HG03432 (cell line): ENCODE data around the gene PTPRN2.

Experiments used
- ATAC-seq: cut with Tn5 transposase; IDR thresholded peaks from one replicate; pipeline ENCODE4 v1.9.1; 2021; ENCODE audit warnings: mild to moderate bottlenecking, moderate library complexity; ENCODE audit not compliant: unreplicated experiment

PTPRN2 gene

GRCh38 chr7:157768198-157768597 lies 819.4 kb downstream of the PTPRN2 start:
- no peak for ATAC-seq

GRCh38 chr7:157767506-157768197 lies 820.0 kb downstream of the PTPRN2 start:
- no peak for ATAC-seq

GRCh38 chr7:157766098-157766497 lies 821.5 kb downstream of the PTPRN2 start:
- ATAC-seq: no peak

- no peak for ATAC-seq
Measured at GRCh38 chr7:157764946-157765537, 822.6 kb downstream of the PTPRN2 start.

- no peak for ATAC-seq
Measured at GRCh38 chr7:157764193-157764592, 823.4 kb downstream of the PTPRN2 start.

- ATAC-seq: no peak
Measured at GRCh38 chr7:157763279-157764000, 824.2 kb downstream of the PTPRN2 start.

GRCh38 chr7:157762824-157763223 lies 824.8 kb downstream of the PTPRN2 start:
- ATAC-seq: no peak

GRCh38 chr7:157760004-157760730 lies 827.5 kb downstream of the PTPRN2 start:
- ATAC-seq: no peak

DNA sequence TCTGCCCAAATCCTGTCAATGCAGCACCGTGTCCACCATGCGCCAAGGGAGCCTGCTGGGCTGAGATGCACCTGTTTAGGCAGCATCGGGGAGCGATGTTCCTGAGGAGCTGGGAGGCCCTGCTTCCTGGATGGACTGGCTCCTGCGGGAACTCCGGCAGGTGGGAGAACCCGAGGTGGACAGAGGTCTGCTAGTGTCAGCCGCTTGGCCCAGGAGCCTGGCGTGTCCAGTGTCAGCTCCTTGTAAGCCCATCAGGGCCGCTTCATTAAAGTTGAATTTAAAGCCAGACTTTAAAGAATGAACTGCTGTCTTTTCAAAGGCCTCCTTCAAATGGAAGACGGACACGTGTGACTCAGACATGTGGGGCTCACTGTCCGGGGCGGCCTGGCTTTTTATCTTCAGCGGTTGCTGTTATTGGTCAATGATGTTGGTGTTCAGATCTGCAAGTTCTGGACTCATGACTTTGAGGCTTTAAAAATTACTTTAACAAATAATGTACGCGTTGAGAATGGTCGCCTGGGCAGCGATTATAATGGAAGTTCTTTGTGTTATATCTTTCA lies 828.3 kb downstream of the PTPRN2 start:
- no peak for ATAC-seq

DNA sequence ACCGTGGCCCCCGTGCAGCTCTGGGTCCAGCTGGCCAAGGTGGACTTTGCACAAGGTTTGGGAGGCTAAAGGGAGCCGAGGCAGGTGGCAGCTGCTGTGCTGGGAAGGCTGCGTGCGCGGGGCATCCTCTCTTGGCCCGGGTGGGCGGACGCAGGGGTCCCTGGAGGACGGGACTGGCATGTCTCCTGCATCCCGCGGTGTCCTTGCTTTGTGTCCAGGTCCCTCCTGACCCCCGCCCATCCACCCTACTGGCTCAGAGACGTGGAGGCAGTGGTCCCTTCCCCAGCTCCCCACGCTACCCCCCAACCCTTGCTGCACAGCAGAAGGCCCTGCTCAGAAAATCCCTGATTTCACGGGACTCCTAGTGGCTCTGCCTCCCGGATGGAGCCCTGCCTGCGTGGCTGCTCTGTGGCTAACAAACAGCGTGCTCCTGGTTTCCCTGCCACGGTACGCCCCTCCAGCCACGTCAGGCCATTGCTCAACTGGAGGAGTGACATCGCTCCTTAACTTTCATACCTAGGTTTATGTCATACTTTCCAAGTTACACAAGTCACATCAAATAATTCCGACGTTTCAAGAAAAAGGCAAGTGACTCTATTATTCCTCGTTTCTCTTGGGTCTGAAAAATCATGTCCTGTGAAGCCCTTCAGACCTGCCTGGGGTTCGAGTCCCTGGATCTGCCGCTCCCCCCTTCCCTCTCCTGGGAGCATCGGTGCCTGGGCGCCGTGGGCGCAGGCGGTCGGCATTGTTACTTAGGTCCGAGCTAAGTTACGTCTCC lies 829.0 kb downstream of the PTPRN2 start:
- ATAC-seq: no peak

DNA sequence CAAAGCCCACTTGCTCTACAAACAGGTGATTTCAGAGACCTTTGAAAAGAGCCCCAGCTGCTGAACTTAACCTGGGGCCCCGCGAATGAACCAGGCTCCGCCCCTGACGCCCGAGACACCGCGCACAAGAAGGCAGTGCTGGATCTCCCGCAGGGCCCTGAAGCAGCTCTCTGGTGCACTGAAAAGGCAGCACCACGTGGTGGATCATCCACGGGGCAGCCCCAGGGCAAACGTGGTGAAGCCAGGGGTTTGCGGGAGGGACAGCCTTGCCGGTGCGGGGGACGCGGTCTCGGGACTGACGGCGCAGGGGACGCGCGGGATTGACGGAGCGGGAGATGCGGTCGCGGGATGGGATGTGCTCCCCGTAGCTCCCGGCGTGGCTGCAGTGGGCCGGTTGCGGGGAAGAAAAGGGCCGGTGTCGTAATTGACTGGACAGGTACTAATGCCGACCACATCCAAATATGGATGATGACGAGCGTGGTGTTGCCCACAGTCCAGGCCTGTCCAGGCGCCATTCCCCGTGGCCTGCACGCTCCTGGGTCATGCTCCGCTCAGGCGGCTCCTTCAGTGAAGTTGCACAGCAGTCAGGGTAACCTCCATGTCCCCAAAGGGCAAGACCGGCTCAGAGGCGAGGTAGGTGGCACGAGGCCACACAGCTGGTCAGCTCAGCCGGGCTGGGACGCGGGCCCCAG lies 829.7 kb downstream of the PTPRN2 start:
- ATAC-seq: no peak

GRCh38 chr7:157757211-157757610 lies 830.4 kb downstream of the PTPRN2 start:
- no peak for ATAC-seq

GRCh38 chr7:157755741-157756140 lies 831.9 kb downstream of the PTPRN2 start:
- no peak for ATAC-seq

DNA sequence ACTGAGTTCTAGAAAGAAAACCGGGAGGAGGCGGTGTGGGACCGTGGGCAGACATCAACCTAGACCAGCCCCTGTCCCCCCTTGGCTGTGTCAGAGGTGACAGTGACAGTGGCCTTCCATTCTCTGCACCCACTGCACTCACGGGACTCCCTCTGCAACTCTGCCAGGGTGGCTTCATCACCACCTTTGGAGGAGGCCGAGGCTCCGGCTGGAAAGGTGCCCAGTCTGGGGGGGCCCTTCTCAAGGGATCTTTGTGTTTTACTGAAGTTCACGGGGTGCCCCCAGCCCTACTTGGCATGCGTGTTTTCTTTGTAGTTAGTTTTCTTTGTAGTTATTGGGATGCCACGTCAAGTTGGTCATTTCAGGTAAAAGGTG lies 833.2 kb downstream of the PTPRN2 start:
- no peak for ATAC-seq

GRCh38 chr7:157753713-157754415 lies 833.8 kb downstream of the PTPRN2 start:
- ATAC-seq: no peak

- no peak for ATAC-seq
Measured at GRCh38 chr7:157752832-157753291, 834.8 kb downstream of the PTPRN2 start.

DNA sequence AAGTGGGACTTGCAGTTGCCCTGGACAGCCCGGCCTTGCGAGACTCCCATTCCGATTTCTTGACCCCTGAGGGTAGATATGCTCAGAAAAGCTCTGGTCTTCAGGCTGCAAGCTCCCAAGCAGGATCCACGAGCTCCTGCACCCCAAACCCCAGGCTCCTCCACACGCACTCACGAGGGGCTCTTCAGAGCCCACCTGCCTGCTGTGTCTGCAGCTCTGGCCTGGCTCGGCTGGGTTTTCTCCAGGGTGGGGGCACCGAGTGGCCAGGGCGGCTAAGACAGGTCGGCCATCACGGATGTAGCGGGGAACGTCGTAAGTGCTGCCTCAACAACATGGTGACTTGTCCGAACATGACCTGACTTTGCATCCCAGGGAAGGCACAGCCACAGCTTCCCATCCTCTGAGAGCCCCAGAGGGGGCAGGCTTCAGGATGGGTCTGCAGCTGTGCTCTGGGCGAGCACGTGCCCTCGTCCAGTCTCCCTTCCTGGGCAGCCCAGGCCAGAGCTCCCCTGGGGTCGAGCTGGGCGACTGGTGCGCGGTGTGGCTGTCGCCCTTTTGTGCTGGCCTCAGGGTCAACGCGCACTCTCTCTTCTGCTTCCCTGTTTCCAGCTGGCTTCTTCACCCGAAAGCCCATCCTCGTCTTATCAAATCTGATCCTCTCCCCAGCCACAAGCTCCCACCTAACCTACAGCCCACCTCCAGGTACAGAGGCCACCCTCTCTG lies 835.5 kb downstream of the PTPRN2 start:
- no peak for ATAC-seq

DNA sequence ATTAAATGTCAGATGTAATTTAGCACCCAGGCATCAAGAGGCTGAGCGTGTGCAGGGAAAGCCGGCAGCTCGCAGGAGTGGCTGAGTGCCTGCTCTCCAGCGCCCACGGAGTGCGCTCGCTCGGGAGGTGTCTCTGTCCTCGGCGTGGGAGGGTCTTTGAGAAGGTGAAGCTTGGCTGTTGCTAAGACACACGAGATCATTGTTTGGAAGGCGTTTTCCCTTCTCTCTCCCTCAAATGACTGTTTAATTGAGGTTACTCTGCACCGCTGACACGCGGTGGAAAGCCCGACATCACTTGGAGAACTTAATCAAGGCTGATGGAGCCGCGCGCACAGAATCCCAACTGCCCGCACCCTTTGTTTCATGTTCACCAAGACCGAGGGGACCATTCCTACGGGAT lies 836.2 kb downstream of the PTPRN2 start:
- no peak for ATAC-seq
